Lower lobe of right lung (tissue), 2 donors: ENCODE data around the gene GNB1. TPM values are rescaled to one million over a fixed set of nuclear protein-coding genes. Genes with fewer than 3 reads are reported as not detected.
A peak's percentile ranks its signal among the peaks of the same experiment; 100 is the strongest.

Source experiments
- ATAC-seq, 2 donors: fragments of 200-7000 bp; cut with Tn5 transposase; one replicate each; pipeline ENCODE4 v1.9.1; 2020 to 2022; ENCODE audit warnings: mild to moderate bottlenecking in 2 of 2, moderate library complexity in 2 of 2
- DNase-seq: peaks from one replicate; pipeline ENCODE4 v3.0.0-alpha.2; 2020
- H3K27ac ChIP-seq: fragments of 200-600 bp; one replicate; pipeline ENCODE4 v1.8.0; 2022
- H3K27me3 ChIP-seq: fragments of 200-600 bp; one replicate; pipeline ENCODE4 v1.8.0; 2022; ENCODE audit warnings: low read depth
- H3K36me3 ChIP-seq: fragments of 200-600 bp; one replicate; pipeline ENCODE4 v1.8.0; 2022; ENCODE audit warnings: mild to moderate bottlenecking
- H3K4me1 ChIP-seq: fragments of 200-600 bp; one replicate; pipeline ENCODE4 v1.8.0; 2022
- H3K4me3 ChIP-seq: fragments of 200-600 bp; one replicate; pipeline ENCODE4 v1.8.0; 2022; ENCODE audit warnings: mild to moderate bottlenecking
- H3K9me3 ChIP-seq: fragments of 200-600 bp; one replicate; pipeline ENCODE4 v1.8.0; 2022
- intact Hi-C: fragments of 100-400 bp; cut with DNase I; formaldehyde crosslinking; loops from one replicate; pipeline ENCODE4 v1.11.0; 2022
- total RNA-seq: library from RNA; stranded (reverse); fragmentation: NEBNext Ultra II Directional; extraction: Animal tissue kit (Norgen Biotek cat#: 25700); gene quantifications from one replicate; pipeline ENCODE4 v1.2.1, GENCODE V29; 2021
- TF ChIP-seq, protein P1 (sequence below): fragments of 200-600 bp; IDR thresholded peaks from one replicate; pipeline ENCODE4 v1.8.0; 2022; ENCODE audit warnings: antibody characterized with exemption, mild to moderate bottlenecking
- donor health status: DM: no; HTN: yes; CAD: no; lungs with severe emphysema.

Gene GNB1
- total RNA-seq, 1 donor from 2014 or later: 341 TPM

DNA sequence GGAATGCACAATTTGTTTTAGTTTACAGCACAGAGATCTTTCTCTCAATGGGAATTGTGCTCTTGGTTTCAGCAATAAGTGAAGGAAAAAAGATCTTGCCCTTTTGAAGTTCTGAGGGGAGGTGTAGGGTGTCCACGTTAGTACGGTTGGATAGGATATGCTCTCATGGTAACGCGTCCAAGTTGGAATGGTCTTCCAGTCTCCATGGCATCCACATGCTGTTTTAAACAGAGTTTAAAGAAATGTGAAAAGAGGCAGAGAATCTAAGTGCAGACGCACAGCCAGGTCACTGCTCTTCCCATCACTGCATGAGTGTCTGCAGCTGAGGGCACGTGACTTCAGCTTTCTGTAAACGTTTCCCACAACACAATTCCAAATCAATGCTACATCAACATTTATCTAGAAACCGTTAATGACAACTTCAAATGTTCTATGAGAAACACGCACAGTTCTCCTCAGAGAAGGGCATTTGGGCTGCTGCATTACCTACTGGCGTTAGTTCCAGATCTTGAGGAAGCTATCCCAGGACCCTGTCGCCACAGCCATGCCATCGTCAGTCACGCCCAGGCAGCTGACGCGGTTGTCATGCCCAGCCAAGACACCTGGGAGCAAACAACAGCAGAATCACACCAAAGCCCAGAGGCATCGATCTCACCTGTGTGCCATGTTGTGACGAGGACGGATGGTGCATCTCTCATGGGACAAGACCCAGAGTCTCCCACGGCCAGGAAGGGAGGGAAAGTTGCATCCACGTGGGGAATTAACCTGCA, 103.9 kb downstream of the GNB1 start:
- TF ChIP-seq, protein P1, sequence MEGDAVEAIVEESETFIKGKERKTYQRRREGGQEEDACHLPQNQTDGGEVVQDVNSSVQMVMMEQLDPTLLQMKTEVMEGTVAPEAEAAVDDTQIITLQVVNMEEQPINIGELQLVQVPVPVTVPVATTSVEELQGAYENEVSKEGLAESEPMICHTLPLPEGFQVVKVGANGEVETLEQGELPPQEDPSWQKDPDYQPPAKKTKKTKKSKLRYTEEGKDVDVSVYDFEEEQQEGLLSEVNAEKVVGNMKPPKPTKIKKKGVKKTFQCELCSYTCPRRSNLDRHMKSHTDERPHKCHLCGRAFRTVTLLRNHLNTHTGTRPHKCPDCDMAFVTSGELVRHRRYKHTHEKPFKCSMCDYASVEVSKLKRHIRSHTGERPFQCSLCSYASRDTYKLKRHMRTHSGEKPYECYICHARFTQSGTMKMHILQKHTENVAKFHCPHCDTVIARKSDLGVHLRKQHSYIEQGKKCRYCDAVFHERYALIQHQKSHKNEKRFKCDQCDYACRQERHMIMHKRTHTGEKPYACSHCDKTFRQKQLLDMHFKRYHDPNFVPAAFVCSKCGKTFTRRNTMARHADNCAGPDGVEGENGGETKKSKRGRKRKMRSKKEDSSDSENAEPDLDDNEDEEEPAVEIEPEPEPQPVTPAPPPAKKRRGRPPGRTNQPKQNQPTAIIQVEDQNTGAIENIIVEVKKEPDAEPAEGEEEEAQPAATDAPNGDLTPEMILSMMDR: no peak
- H3K4me3 ChIP-seq: no peak overlapping the region
- H3K27me3 ChIP-seq: no peaks in the 10 kb centered on the region
- ATAC-seq: no peak
- peaks cover 76% of the 10 kb centered on the region for H3K36me3 ChIP-seq
- peak; percentile 40 for DNase-seq
- H3K27ac ChIP-seq: no peak overlapping the region
- H3K9me3 ChIP-seq: no peaks in the 10 kb centered on the region
- intact Hi-C loops: no loop called here
- H3K4me1 ChIP-seq: peaks cover 19% of the 10 kb centered on the region

- peaks cover 33% of the 10 kb centered on the region for H3K4me1 ChIP-seq
- H3K27me3 ChIP-seq: no peaks in the 10 kb centered on the region
- H3K4me3 ChIP-seq: no peak overlapping the region
- H3K9me3 ChIP-seq: no peaks in the 10 kb centered on the region
- ATAC-seq: no peak
- H3K36me3 ChIP-seq: peaks cover 63% of the 10 kb centered on the region
- peak; percentile 17 for DNase-seq
- intact Hi-C loops: no loop called here
- no peak overlapping the region for H3K27ac ChIP-seq
- TF ChIP-seq, protein P1: no peak
These were observed 105.2 kb downstream of the GNB1 start for GRCh38 chr1:1785666-1786065.

- peaks cover 40% of the 10 kb centered on the region for H3K4me1 ChIP-seq
- no peak overlapping the region for H3K4me3 ChIP-seq
- intact Hi-C loops: no loop called here
- TF ChIP-seq, protein P1: no peak
- DNase-seq (peak; percentile 34), ATAC-seq (no peak)
- H3K27ac ChIP-seq: no peak overlapping the region
- H3K36me3 ChIP-seq: peaks cover 56% of the 10 kb centered on the region
- no peaks in the 10 kb centered on the region for H3K9me3 ChIP-seq
- no peaks in the 10 kb centered on the region for H3K27me3 ChIP-seq
These were observed 106.0 kb downstream of the GNB1 start for GRCh38 chr1:1784933-1785332.

GRCh38 chr1:1783320-1783719, 107.6 kb downstream of the GNB1 start:
- Histone ChIP-seq H3K4me3 (peak overlapping the region; percentile 45), H3K27me3 (no peaks in the 10 kb centered on the region), H3K27ac (peak overlapping the region; percentile 87), H3K36me3 (peaks cover 39% of the 10 kb centered on the region), H3K9me3 (no peaks in the 10 kb centered on the region), H3K4me1 (peaks cover 54% of the 10 kb centered on the region)
- intact Hi-C loops: no loop called here
- ATAC-seq (no peak), DNase-seq (peak; percentile 41)
- TF ChIP-seq, protein P1: no peak

GRCh38 chr1:1782399-1783221, 108.3 kb downstream of the GNB1 start:
- H3K9me3 ChIP-seq: no peaks in the 10 kb centered on the region
- DNase-seq (peak; percentile 85), ATAC-seq (peak; percentile 64 to 68)
- no peaks in the 10 kb centered on the region for H3K27me3 ChIP-seq
- H3K27ac ChIP-seq: peak overlapping the region; percentile 87
- intact Hi-C loops: no loop called here
- peak overlapping the region; percentile 45 for H3K4me3 ChIP-seq
- peaks cover 55% of the 10 kb centered on the region for H3K4me1 ChIP-seq
- peaks cover 32% of the 10 kb centered on the region for H3K36me3 ChIP-seq
- TF ChIP-seq, protein P1: no peak
